Stimulated activated CD4-positive, alpha-beta T cell treated with anti-CD3 and anti-CD28 coated beads, Interleukin-1b, Interleukin-23, amount 100 ng/mL, for 4 hours (primary cell): ENCODE data around the gene SMIM9.
"Not testable (repeated sequence)": the region's sequence is repeated elsewhere in the genome, so short reads cannot be mapped to it uniquely, and the experiment has no call there.

Experiments
- DNase-seq, 2 donors: peaks; one replicate each; pipeline ENCODE4 v3.0.0-alpha.2; 2020; ENCODE audit warnings: low read depth in 2 of 2

Gene SMIM9

GRCh38 chrX:154834562-154834961 lies at the start of gene SMIM9:
SMIM9 (minus strand) TSS chrX:154834662; CDS start chrX:154830856, 3,806 bp downstream.
- DNase-seq: no peak

- not testable (repeated sequence) for DNase-seq
Observed at GRCh38 chrX:154884069-154884468, 49.6 kb upstream of the SMIM9 start.

GRCh38 chrX:154873329-154873728 lies 38.9 kb upstream of the SMIM9 start:
- no peak for DNase-seq

GRCh38 chrX:154868522-154868921 lies 34.1 kb upstream of the SMIM9 start:
- DNase-seq: not testable (repeated sequence)

GRCh38 chrX:154855256-154855655 lies 20.8 kb upstream of the SMIM9 start:
- no peak for DNase-seq

GRCh38 chrX:154850957-154851611 lies 16.6 kb upstream of the SMIM9 start:
- no peak for DNase-seq

GRCh38 chrX:154840856-154841255 lies 6.4 kb upstream of the SMIM9 start:
- DNase-seq: no peak

- DNase-seq: no peak
Observed at GRCh38 chrX:154836163-154836562, 1.7 kb upstream of the SMIM9 start.

GRCh38 chrX:154833746-154834274 lies 652 bp downstream of the SMIM9 start:
- no peak for DNase-seq

GRCh38 chrX:154829926-154830442 lies 4.5 kb downstream of the SMIM9 start:
- no peak for DNase-seq

- DNase-seq: no peak
Observed at GRCh38 chrX:154829134-154829533, 5.3 kb downstream of the SMIM9 start.

- DNase-seq: no peak
Observed at GRCh38 chrX:154828016-154828408, 6.5 kb downstream of the SMIM9 start.

- DNase-seq: no peak
Observed at GRCh38 chrX:154827194-154828015, 7.1 kb downstream of the SMIM9 start.

GRCh38 chrX:154825586-154825985 lies 8.9 kb downstream of the SMIM9 start:
- not testable (repeated sequence) for DNase-seq

- no peak for DNase-seq
Observed at GRCh38 chrX:154824638-154825037, 9.8 kb downstream of the SMIM9 start.

GRCh38 chrX:154822029-154822428 lies 12.4 kb downstream of the SMIM9 start:
- no peak for DNase-seq

GRCh38 chrX:154821523-154821922 lies 12.9 kb downstream of the SMIM9 start:
- DNase-seq: no peak

- DNase-seq: no peak
Observed at GRCh38 chrX:154819771-154820341, 14.6 kb downstream of the SMIM9 start.

- no peak for DNase-seq
Observed at GRCh38 chrX:154818916-154819770, 15.3 kb downstream of the SMIM9 start.

GRCh38 chrX:154817048-154817618 lies 17.3 kb downstream of the SMIM9 start:
- not testable (repeated sequence) for DNase-seq

- DNase-seq: not testable (repeated sequence)
Observed at GRCh38 chrX:154816326-154816898, 18.1 kb downstream of the SMIM9 start.
